GM23338 (cell line): Measurements from ENCODE around the gene RAP1GAP2. TPM values are rescaled to one million over a fixed set of nuclear protein-coding genes. Genes with fewer than 3 reads are reported as not detected.

Experiments used
- ATAC-seq: fragments of 200-7000 bp; cut with Tn5 transposase; 3 replicates; pipeline ENCODE4 v1.9.1; 2020
- DNase-seq: peaks from one replicate; pipeline ENCODE4 v3.0.0-alpha.2; 2015; ENCODE audit warnings: low spot score
- H2AFZ ChIP-seq: fragments of 200-600 bp; sonication (generic); 2 replicates; pipeline ENCODE4 v1.8.0; 2016; ENCODE audit warnings: antibody characterized with exemption, mild to moderate bottlenecking, moderate library complexity
- H3F3A ChIP-seq: fragments of 200-600 bp; sonication (generic); replicated peaks from 2 replicates; pipeline ENCODE4 v1.8.0; 2017; ENCODE audit warnings: antibody characterized with exemption, mixed run types, low read depth
- H3K27ac ChIP-seq: fragments of 200-600 bp; sonication (generic); 2 replicates; pipeline ENCODE4 v1.6.1; 2016; ENCODE audit warnings: low read depth
- H3K27me3 ChIP-seq: fragments of 200-600 bp; sonication (generic); 2 replicates; pipeline ENCODE4 v1.8.0; 2016; ENCODE audit warnings: mild to moderate bottlenecking, mixed run types, moderate library complexity; ENCODE audit not compliant: insufficient read depth
- H3K36me3 ChIP-seq: fragments of 200-600 bp; sonication (generic); 2 replicates; pipeline ENCODE4 v1.8.0; 2016; ENCODE audit warnings: mild to moderate bottlenecking; ENCODE audit not compliant: insufficient read depth
- H3K4me1 ChIP-seq: fragments of 200-600 bp; sonication (generic); 2 replicates; pipeline ENCODE4 v1.8.0; 2016; ENCODE audit warnings: mild to moderate bottlenecking, moderate library complexity; ENCODE audit not compliant: insufficient read depth
- H3K4me2 ChIP-seq: fragments of 200-600 bp; sonication (generic); 2 replicates; pipeline ENCODE4 v1.7.1; 2017; ENCODE audit warnings: mixed run types
- H3K4me3 ChIP-seq: fragments of 200-600 bp; sonication (generic); 2 replicates; pipeline ENCODE4 v1.6.1; 2016; ENCODE audit warnings: mixed run types
- H3K79me2 ChIP-seq: fragments of 200-600 bp; sonication (generic); replicated peaks from 2 replicates; pipeline ENCODE4 v1.8.0; 2017; ENCODE audit warnings: mild to moderate bottlenecking; ENCODE audit not compliant: insufficient read depth
- H3K9me2 ChIP-seq: fragments of 200-600 bp; sonication (generic); 2 replicates; pipeline ENCODE4 v1.8.0; 2017; ENCODE audit not compliant: insufficient read depth
- H4K20me1 ChIP-seq: fragments of 200-600 bp; sonication (generic); replicated peaks from 2 replicates; pipeline ENCODE4 v1.8.0; 2017; ENCODE audit warnings: mild to moderate bottlenecking; ENCODE audit not compliant: insufficient read depth
- H3K27ac Mint-ChIP-seq: 2 replicates; pipeline ENCODE4 v1.8.0; 2020; ENCODE audit warnings: inconsistent platforms, mild to moderate bottlenecking, moderate library complexity, mixed read lengths
- H3K27me3 Mint-ChIP-seq: 3 replicates; pipeline ENCODE4 v1.8.0; 2022; ENCODE audit warnings: low read depth, mild to moderate bottlenecking, moderate library complexity, mixed read lengths, inconsistent platforms; ENCODE audit not compliant: insufficient read depth, poor library complexity
- H3K36me3 Mint-ChIP-seq: 3 replicates; pipeline ENCODE4 v1.8.0; 2021; ENCODE audit warnings: low read depth, mild to moderate bottlenecking, inconsistent platforms, moderate library complexity, mixed read lengths
- H3K4me1 Mint-ChIP-seq: 3 replicates; pipeline ENCODE4 v1.8.0; 2020; ENCODE audit warnings: mild to moderate bottlenecking, inconsistent platforms, mixed read lengths
- H3K4me3 Mint-ChIP-seq: 3 replicates; pipeline ENCODE4 v1.8.0; 2021; ENCODE audit warnings: moderate library complexity, mild to moderate bottlenecking, inconsistent platforms, mixed read lengths
- H3K9me3 Mint-ChIP-seq: 3 replicates; pipeline ENCODE4 v1.8.0; 2020; ENCODE audit warnings: moderate library complexity, mild to moderate bottlenecking, inconsistent platforms, mixed read lengths
- CTCF ChIP-seq, 2 experiments: fragments of 200-600 bp in 1 of 2; sonication (generic) in 1 of 2; conservative IDR thresholded peaks; 2 replicates each; pipeline versions ENCODE4 v1.5.1 to v1.6.1; 2016 to 2017; ENCODE audit warnings: antibody characterized with exemption in 2 of 2, low read depth in 2 of 2, mild to moderate bottlenecking in 2 of 2, moderate library complexity in 1 of 2
- EZH2 ChIP-seq: fragments of 200-600 bp; sonication (generic); IDR thresholded peaks from one replicate; pipeline ENCODE4 v1.8.0; 2017; ENCODE audit warnings: antibody characterized with exemption, mild to moderate bottlenecking, low read depth; ENCODE audit not compliant: unreplicated experiment
- EZH2phosphoT487 ChIP-seq: fragments of 200-600 bp; sonication (generic); IDR thresholded peaks from one replicate; pipeline ENCODE4 v1.8.1; 2018; ENCODE audit warnings: antibody characterized with exemption; ENCODE audit not compliant: unreplicated experiment
- JUNB ChIP-seq: IDR thresholded peaks from one replicate; pipeline ENCODE4 v1.6.1; 2016; ENCODE audit warnings: antibody characterized with exemption; ENCODE audit not compliant: unreplicated experiment
- NANOG ChIP-seq: IDR thresholded peaks from 2 replicates; pipeline ENCODE4 v1.6.1; 2016; ENCODE audit warnings: antibody characterized with exemption, borderline replicate concordance
- POLR2AphosphoS5 ChIP-seq: IDR thresholded peaks from 2 replicates; pipeline ENCODE4 v1.6.1; 2016; ENCODE audit warnings: antibody characterized with exemption, low read depth
- ZNF331 ChIP-seq: fragments of 250-450 bp; sonication (Bioruptor Pico); IDR thresholded peaks from 2 replicates; pipeline ENCODE4 v1.5.0; 2020; ENCODE audit warnings: low read depth, mild to moderate bottlenecking, moderate library complexity
- ZNF462 ChIP-seq: fragments of 250-450 bp; sonication (Bioruptor Pico); IDR thresholded peaks from 2 replicates; pipeline ENCODE4 v1.5.0; 2020; ENCODE audit warnings: mild to moderate bottlenecking, moderate library complexity
- polyA plus RNA-seq: library from polyadenylated mRNA; unstranded; fragments of >200 nt; fragmentation: Nextera tagmentation; extraction: Ambion mirVana; gene quantifications from 2 replicates; pipeline ENCODE4 v1.2.1, GENCODE V29; 2016
- total RNA-seq: library from RNA; depleted of rRNA; stranded (reverse); fragments of >200 nt; shearing (Covaris generic); gene quantifications from 2 replicates; pipeline ENCODE4 v1.2.3, GENCODE V29; 2014

The RAP1GAP2 gene
- total and polyA plus RNA-seq, 2 experiments from 2014 or later, result 17.8 to 46.1 TPM

DNA sequence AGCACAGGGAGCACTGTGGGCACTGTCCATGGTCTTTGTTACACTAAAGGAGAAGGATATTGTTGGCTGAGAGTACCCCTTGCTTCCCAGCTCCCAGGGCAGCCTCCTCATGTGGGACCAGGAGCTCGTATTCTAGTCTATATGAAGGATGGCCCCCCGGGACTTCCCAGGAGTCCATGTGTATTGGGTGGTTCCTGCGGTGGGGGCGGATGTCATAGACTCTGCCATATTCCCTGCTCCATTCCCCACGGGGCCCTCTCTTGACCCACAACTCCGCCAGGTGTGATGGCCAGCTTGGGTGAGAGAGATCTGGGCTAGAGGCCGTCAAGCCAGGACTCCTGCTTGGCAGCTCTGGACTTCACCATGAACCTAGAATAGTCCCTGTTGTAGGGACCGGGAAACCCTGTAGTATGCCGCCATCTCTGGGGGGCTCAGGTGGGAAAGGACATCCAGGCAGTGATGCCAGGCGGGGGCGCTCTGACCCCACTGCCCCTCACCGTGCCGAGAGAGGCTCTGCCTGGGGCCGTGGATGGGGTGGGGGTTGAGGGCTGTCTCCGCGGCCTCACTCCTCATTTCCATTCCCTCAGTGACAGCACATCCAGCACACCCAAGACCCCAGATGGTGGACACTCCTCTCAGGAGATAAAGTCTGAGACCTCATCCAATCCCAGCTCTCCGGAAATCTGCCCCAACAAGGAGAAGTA, 229.3 kb downstream of the RAP1GAP2 start:
- H3K4me1 Mint-ChIP-seq, result no peaks in the 10 kb centered on the region
- DNase-seq, result no peak
- H3K27ac ChIP-seq, result no peak overlapping the region

GRCh38 chr17:3026125-3026855, 230.1 kb downstream of the RAP1GAP2 start:
- H3K4me2 ChIP-seq, result no peak overlapping the region
- no peak overlapping the region for H3K27ac ChIP-seq
- Mint-ChIP-seq H3K9me3 (peaks cover 20% of the 10 kb centered on the region), H3K27me3 (peaks cover 7% of the 10 kb centered on the region), H3K4me3 (no peak overlapping the region), H3K4me1 (no peaks in the 10 kb centered on the region), H3K36me3 (peaks cover 52% of the 10 kb centered on the region), H3K27ac (no peak overlapping the region)
- no peaks in the 10 kb centered on the region for H3K9me2 ChIP-seq
- H3K27me3 ChIP-seq, result no peaks in the 10 kb centered on the region
- no peak overlapping the region for H2AFZ ChIP-seq
- peaks cover 4% of the 10 kb centered on the region for H3K79me2 ChIP-seq
- peaks cover 22% of the 10 kb centered on the region for H3K36me3 ChIP-seq
- no peak for DNase-seq
- H4K20me1 ChIP-seq, result no peaks in the 10 kb centered on the region
- no peak overlapping the region for H3K4me3 ChIP-seq
- H3K4me1 ChIP-seq, result no peaks in the 10 kb centered on the region
- ATAC-seq, result no peak
- no peaks in the 10 kb centered on the region for H3F3A ChIP-seq
- TF ChIP-seq ZNF462 (CRISPR knock-in tag) (no peak), NANOG (no peak), POLR2AphosphoS5 (no peak), EZH2phosphoT487 (no peak), JUNB (no peak), EZH2 (no peak), ZNF331 (CRISPR knock-in tag) (no peak)

More for the DNA sequence above, 229.3 kb downstream of the RAP1GAP2 start:
- ATAC-seq, result peak; percentile 29; the same call in 2 of the 3 replicates
- H3K9me3 Mint-ChIP-seq, result peaks cover 24% of the 10 kb centered on the region
- H3K36me3 ChIP-seq, result peaks cover 26% of the 10 kb centered on the region
- H3K4me3 Mint-ChIP-seq, result no peak overlapping the region
- no peaks in the 10 kb centered on the region for H3F3A ChIP-seq
- no peak overlapping the region for H3K4me3 ChIP-seq
- H3K4me2 ChIP-seq, result no peak overlapping the region
- no peaks in the 10 kb centered on the region for H3K4me1 ChIP-seq
- no peak overlapping the region for H2AFZ ChIP-seq
- peaks cover 54% of the 10 kb centered on the region for H3K36me3 Mint-ChIP-seq
- no peaks in the 10 kb centered on the region for H3K27me3 ChIP-seq
- no peak overlapping the region for H3K27ac Mint-ChIP-seq
- TF ChIP-seq EZH2 (no peak), CTCF (conservative IDR thresholded peaks at IDR 0.05; ENCODE audit: low read depth in 2 of 2) (peak; percentile 14 to 48; a peak in 2 of 4 replicates)
- no peaks in the 10 kb centered on the region for H4K20me1 ChIP-seq
- H3K9me2 ChIP-seq, result no peaks in the 10 kb centered on the region
- H3K79me2 ChIP-seq, result peaks cover 4% of the 10 kb centered on the region
- H3K27me3 Mint-ChIP-seq, result peaks cover 7% of the 10 kb centered on the region
